HG03280 (cell line): Measurements from ENCODE around the gene GTPBP1.
A peak's percentile ranks its signal among the peaks of the same experiment; 100 is the strongest.

Experiments
- ATAC-seq: cut with Tn5 transposase; IDR thresholded peaks from one replicate; pipeline ENCODE4 v1.9.1; 2021; ENCODE audit warnings: mild to moderate bottlenecking, moderate library complexity; ENCODE audit not compliant: unreplicated experiment

GTPBP1 gene

GRCh38 chr22:38739300-38740055 lies 33.7 kb downstream of the GTPBP1 start:
- no peak for ATAC-seq

GRCh38 chr22:38740116-38740723 lies 34.5 kb downstream of the GTPBP1 start:
- ATAC-seq = no peak

- no peak for ATAC-seq
Measured at GRCh38 chr22:38740754-38741153, 35.0 kb downstream of the GTPBP1 start.

- no peak for ATAC-seq
Measured at GRCh38 chr22:38741166-38741565, 35.4 kb downstream of the GTPBP1 start.

GRCh38 chr22:38741576-38741975 lies 35.8 kb downstream of the GTPBP1 start:
- ATAC-seq = no peak

- no peak for ATAC-seq
Measured at GRCh38 chr22:38742176-38742942, 36.6 kb downstream of the GTPBP1 start.

GRCh38 chr22:38744981-38745380 lies 39.2 kb downstream of the GTPBP1 start:
- ATAC-seq = no peak

- ATAC-seq = no peak
Measured at GRCh38 chr22:38745676-38746460, 40.1 kb downstream of the GTPBP1 start.

GRCh38 chr22:38748487-38749136 lies 42.9 kb downstream of the GTPBP1 start:
- no peak for ATAC-seq

GRCh38 chr22:38750104-38750503 lies 44.4 kb downstream of the GTPBP1 start:
- ATAC-seq = no peak

- no peak for ATAC-seq
Measured at GRCh38 chr22:38750638-38751037, 44.9 kb downstream of the GTPBP1 start.

- ATAC-seq = no peak
Measured at GRCh38 chr22:38751066-38751421, 45.3 kb downstream of the GTPBP1 start.

- peak; percentile 35 for ATAC-seq
Measured at GRCh38 chr22:38751422-38752346, 45.9 kb downstream of the GTPBP1 start.

- ATAC-seq = no peak
Measured at GRCh38 chr22:38753948-38754750, 48.4 kb downstream of the GTPBP1 start.

GRCh38 chr22:38754751-38755154 lies 49.0 kb downstream of the GTPBP1 start:
- no peak for ATAC-seq

GRCh38 chr22:38755155-38755910 lies 49.6 kb downstream of the GTPBP1 start:
- peak; percentile 20 for ATAC-seq

- ATAC-seq = peak; percentile 72
Measured at GRCh38 chr22:38755911-38756532, 50.3 kb downstream of the GTPBP1 start, which contains the start of gene SUN2. TSS of gene SUN2 (minus strand) at chr22:38755998. CDS start at chr22:38752628, 3,370 bp downstream.
